DND-41 (cell line): ENCODE measurements around the gene C4orf46.

Experiments used
- CTCF ChIP-seq: IDR thresholded peaks from 2 replicates; pipeline ENCODE4 v1.5.1; 2012; ENCODE audit warnings: borderline replicate concordance, low read length, moderate library complexity, mild to moderate bottlenecking; ENCODE audit not compliant: poor library complexity, severe bottlenecking; ENCODE audit errors: extremely low read depth
- EZH2 ChIP-seq: IDR thresholded peaks from 3 replicates; pipeline ENCODE4 v1.6.1; 2012; ENCODE audit warnings: borderline replicate concordance, low read depth, mild to moderate bottlenecking, moderate library complexity, low read length, inconsistent platforms; ENCODE audit not compliant: severe bottlenecking

DNA sequence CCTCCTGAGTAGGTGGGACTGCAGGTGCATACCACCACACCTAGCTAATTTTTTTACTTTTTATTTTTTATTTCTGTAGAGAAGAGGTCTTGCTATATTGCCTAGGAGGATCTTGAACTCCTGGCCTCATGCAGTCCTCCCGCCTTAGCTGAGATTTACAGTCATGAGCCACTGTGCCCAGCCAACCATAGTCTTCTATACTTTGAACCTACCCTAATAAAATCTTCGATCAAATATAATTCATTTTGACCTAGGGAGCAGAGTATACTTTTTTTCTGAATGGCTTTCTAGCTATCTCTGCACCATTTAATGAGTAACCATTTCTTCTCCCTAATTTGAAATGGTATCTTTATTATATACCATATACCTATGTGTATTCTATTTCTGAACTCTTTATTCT, 7.1 kb upstream of the C4orf46 start:
- TF ChIP-seq CTCF (no peak), EZH2 (no peak)
